Left ventricle myocardium inferior (tissue), 1 donor: Measurements from ENCODE around the gene METTL22. TPM values are rescaled to one million over a fixed set of nuclear protein-coding genes. Genes with fewer than 3 reads are reported as not detected.

ENCODE experiments used
- DNase-seq: peaks from one replicate; pipeline ENCODE4 v3.0.0-alpha.2; 2020
- H3K27ac ChIP-seq: fragments of 200-600 bp; replicated peaks from 2 replicates; pipeline ENCODE4 v1.8.0; 2021
- H3K27me3 ChIP-seq: fragments of 200-600 bp; 2 replicates; pipeline ENCODE4 v1.8.0; 2021; ENCODE audit warnings: low read depth
- H3K36me3 ChIP-seq: fragments of 200-600 bp; 2 replicates; pipeline ENCODE4 v1.8.0; 2021
- H3K4me1 ChIP-seq: fragments of 200-600 bp; 2 replicates; pipeline ENCODE4 v1.8.0; 2021
- H3K4me3 ChIP-seq: fragments of 200-600 bp; 2 replicates; pipeline ENCODE4 v1.8.0; 2021; ENCODE audit warnings: mild to moderate bottlenecking, moderate library complexity
- H3K9me3 ChIP-seq: fragments of 200-600 bp; replicated peaks from 2 replicates; pipeline ENCODE4 v1.8.0; 2021
- intact Hi-C: fragments of 100-400 bp; cut with micrococcal nuclease; formaldehyde crosslinking; loops from one replicate; pipeline ENCODE4 v1.11.0; 2022
- total RNA-seq: library from RNA; stranded (reverse); fragmentation: NEBNext Ultra II Directional; extraction: Animal tissue kit (Norgen Biotek cat#: 25700); gene quantifications from one replicate; pipeline ENCODE4 v1.2.1, GENCODE V29; 2021
- TF ChIP-seq, protein P1 (sequence below): fragments of 200-600 bp; IDR thresholded peaks from 2 replicates; pipeline ENCODE4 v1.8.0; 2021; ENCODE audit warnings: antibody characterized with exemption, mild to moderate bottlenecking, borderline replicate concordance
- donor health status: DM: no; HTN: yes; CAD: no; lungs with severe emphysema.

METTL22 gene
- total RNA-seq, 1 donor from 2014 or later: 27.3 TPM

DNA sequence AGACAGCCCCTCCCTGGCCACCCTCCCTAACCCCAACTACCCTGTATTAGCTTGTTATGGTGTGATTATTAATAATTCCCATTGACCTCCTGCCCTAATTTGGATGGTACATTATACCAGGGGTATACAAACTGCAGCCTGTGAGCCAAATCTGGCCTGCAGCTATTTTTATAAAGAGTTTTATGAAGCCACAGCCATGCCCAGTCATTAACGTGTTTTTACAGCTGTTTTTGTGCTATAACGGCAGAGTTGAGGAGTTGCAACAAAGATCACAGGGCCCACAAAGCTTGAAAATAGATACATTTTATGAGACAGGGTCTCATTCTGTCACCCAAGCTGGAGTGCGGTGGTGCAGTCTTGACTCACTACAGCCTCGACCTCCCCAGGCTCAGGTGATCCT, 6.0 kb downstream of the METTL22 start:
- H3K27me3 ChIP-seq: no peaks in the 10 kb centered on the region
- no peaks in the 10 kb centered on the region for H3K9me3 ChIP-seq
- TF ChIP-seq, protein P1, sequence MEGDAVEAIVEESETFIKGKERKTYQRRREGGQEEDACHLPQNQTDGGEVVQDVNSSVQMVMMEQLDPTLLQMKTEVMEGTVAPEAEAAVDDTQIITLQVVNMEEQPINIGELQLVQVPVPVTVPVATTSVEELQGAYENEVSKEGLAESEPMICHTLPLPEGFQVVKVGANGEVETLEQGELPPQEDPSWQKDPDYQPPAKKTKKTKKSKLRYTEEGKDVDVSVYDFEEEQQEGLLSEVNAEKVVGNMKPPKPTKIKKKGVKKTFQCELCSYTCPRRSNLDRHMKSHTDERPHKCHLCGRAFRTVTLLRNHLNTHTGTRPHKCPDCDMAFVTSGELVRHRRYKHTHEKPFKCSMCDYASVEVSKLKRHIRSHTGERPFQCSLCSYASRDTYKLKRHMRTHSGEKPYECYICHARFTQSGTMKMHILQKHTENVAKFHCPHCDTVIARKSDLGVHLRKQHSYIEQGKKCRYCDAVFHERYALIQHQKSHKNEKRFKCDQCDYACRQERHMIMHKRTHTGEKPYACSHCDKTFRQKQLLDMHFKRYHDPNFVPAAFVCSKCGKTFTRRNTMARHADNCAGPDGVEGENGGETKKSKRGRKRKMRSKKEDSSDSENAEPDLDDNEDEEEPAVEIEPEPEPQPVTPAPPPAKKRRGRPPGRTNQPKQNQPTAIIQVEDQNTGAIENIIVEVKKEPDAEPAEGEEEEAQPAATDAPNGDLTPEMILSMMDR: no peak
- peaks cover 25% of the 10 kb centered on the region for H3K4me1 ChIP-seq
- peaks cover 73% of the 10 kb centered on the region for H3K36me3 ChIP-seq
- no peak overlapping the region for H3K27ac ChIP-seq
- no peak overlapping the region for H3K4me3 ChIP-seq
- no peak for DNase-seq
- intact Hi-C loops: no loop called here

DNA sequence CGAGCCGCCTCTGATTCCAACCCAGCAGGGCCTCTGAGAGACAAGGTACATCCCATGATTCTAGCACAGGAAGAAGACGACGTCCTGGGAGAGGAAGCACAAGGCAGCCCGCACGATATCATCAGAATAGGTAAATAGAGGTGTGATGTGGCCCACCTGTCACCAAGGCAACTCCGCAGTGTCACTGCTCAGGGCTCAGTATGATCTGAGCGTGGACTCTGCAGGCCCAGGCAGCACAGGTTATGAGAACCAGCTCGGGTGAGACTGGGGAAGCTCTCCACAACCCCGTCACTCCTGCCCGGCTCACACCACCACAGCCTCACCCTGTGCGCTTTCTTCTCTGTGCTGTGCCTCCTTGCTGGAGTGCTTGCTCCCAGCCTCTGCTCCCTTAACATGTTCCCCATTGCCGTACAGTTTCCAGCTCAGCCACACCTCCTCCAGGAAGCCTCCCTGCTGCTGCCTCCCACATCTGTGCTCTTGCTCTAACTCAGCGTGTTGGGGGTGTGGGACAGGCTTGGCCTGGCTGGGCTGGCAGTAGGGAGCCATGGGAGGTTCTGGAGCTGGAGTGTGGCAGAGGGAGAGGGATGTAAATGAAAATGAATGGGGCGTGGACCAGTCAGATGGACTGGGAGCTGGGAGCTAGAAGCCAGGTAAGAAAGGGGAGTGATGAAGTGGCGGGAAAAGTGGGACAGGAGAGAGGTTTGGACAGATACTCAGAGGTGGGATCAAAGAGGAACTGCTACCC, 7.7 kb downstream of the METTL22 start:
- Histone ChIP-seq H3K9me3 (no peaks in the 10 kb centered on the region), H3K27ac (no peak overlapping the region), H3K4me3 (no peak overlapping the region), H3K27me3 (no peaks in the 10 kb centered on the region), H3K36me3 (peaks cover 87% of the 10 kb centered on the region), H3K4me1 (peaks cover 8% of the 10 kb centered on the region)
- TF ChIP-seq, protein P1: no peak
- DNase-seq: no peak
- intact Hi-C loops: no loop called here

DNA sequence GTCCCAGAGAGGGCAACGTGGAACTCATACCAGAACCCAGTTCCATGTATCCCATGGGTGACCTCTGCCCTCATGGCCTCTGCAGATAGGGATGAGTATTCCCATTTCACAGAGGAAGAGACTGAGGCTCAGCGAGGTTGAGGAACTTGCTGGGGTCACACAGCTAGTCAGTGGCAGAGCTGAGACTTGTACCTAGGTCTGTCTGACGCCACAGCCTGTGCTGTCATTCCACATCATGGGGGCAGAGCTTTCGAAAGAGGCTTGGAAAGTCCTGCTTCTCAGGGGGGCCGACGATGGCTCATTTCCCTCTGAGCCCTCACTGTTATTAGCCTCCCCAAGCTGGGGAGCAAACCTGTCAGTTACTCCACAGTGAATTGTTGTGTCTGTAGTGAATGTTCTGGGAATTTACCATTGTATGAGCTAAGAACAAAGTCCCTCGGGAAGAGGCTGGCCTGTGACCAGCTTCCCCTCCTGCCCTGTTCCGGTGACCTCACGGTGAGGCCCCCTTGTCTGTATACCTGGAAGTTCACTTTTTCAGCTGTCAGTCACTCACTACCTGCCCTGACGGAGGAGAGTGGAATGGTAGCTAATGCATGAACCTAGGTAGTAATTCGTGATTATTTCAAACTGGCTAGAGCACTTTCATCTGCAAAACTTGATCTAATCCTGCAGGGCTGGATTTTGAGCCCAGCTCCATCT, 8.9 kb downstream of the METTL22 start:
- peaks cover 4% of the 10 kb centered on the region for H3K4me1 ChIP-seq
- no peaks in the 10 kb centered on the region for H3K9me3 ChIP-seq
- no peak overlapping the region for H3K4me3 ChIP-seq
- H3K36me3 ChIP-seq: peaks cover 93% of the 10 kb centered on the region
- no peaks in the 10 kb centered on the region for H3K27me3 ChIP-seq
- intact Hi-C loops: no loop called here
- TF ChIP-seq, protein P1: no peak
- H3K27ac ChIP-seq: no peak overlapping the region
- DNase-seq: no peak

DNA sequence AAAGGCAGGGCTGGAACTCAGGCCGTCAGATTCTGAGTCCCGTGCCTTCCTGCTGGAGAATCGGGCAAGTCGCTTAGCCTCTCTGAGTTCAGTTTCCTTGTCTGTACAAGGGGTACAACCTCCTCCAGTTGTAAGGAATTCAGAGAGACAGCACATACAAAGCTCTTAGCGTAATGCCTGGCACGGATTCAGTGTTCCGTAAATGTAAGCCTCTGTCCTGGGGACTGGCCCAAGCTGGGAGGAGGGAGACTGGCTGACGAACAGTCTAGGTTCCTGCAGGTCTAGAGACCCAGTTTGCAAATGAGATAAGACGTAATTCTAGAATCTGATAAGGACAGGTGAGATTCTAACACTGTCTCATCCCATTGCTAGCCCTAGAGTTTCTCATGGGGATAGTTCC, 9.9 kb downstream of the METTL22 start:
- DNase-seq: no peak
- no peaks in the 10 kb centered on the region for H3K27me3 ChIP-seq
- no peak overlapping the region for H3K4me3 ChIP-seq
- TF ChIP-seq, protein P1: no peak
- H3K4me1 ChIP-seq: peaks cover 4% of the 10 kb centered on the region
- H3K36me3 ChIP-seq: peaks cover 93% of the 10 kb centered on the region
- intact Hi-C loops: no loop called here
- no peaks in the 10 kb centered on the region for H3K9me3 ChIP-seq
- no peak overlapping the region for H3K27ac ChIP-seq

DNA sequence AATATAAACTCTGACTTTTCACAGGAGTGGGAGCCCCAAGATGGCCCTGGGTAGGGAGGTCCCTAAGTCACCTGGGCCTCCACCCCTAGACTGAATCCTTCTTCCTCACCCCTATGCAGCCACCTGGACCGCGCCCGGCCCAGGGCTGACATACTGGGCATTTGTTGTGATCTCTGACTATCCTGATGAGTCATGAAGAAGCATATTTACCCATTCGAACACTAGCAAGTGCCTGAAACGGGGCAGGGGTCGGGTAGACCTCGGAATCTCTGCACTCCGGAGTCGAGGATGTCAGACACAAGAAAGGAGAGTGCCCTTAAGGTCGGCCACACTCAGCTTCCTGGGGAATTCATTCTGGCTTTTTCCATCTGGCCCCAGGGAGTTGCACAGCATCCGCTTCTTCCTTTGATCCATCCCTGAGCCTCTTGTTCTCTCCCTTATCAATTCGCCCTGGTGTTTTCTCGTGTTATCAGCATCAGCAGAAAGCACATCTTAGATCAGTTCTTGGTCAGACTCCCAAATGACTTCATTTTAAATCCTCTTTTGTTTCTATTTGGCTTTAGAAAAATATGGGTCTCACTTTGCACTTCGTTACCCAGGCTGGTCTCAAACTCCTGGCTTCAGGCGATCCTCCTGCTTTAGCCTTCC, 10.4 kb downstream of the METTL22 start:
- no peak for DNase-seq
- Histone ChIP-seq H3K9me3 (no peaks in the 10 kb centered on the region), H3K27me3 (no peaks in the 10 kb centered on the region), H3K27ac (no peak overlapping the region), H3K4me1 (peaks cover 3% of the 10 kb centered on the region), H3K36me3 (peaks cover 93% of the 10 kb centered on the region), H3K4me3 (no peak overlapping the region)
- TF ChIP-seq, protein P1: no peak
- intact Hi-C loops: no loop called here
